H1 (cell line): ENCODE measurements around the gene KIF5C. TPM values are rescaled to one million over a fixed set of nuclear protein-coding genes. Genes with fewer than 3 reads are reported as not detected.

Source experiments
- ASH2L ChIP-seq: fragments of 200-600, 300-600 bp; sonication (generic); IDR thresholded peaks from one replicate; pipeline ENCODE4 v1.7.1; 2017; ENCODE audit warnings: low read length
- GABPA ChIP-seq: IDR thresholded peaks from 2 replicates; pipeline ENCODE4 v1.6.1; 2011; ENCODE audit warnings: mild to moderate bottlenecking, low read length, moderate library complexity, borderline replicate concordance; ENCODE audit not compliant: insufficient read depth
- HDAC2 ChIP-seq, 2 experiments: fragments of 300-600 bp in 1 of 2; sonication (generic) in 1 of 2; IDR thresholded peaks; 2 replicates each; pipeline ENCODE4 v1.6.1; 2011 to 2012; ENCODE audit warnings: low read depth in 2 of 2, low read length in 2 of 2, mild to moderate bottlenecking in 2 of 2, moderate library complexity in 2 of 2, borderline replicate concordance in 1 of 2, inconsistent platforms in 1 of 2
- POLR2AphosphoS5 ChIP-seq: IDR thresholded peaks from 2 replicates; pipeline ENCODE4 v1.6.1; 2011; ENCODE audit warnings: low read depth, low read length
- polyA plus RNA-seq, 7 experiments: library from polyadenylated mRNA; depleted of rRNA in 3 of 7; stranded (reverse) in 5 of 7; unstranded in 2 of 7; fragments of >200 nt in 5 of 7; fragments of 200-250 nt in 2 of 7; gene quantifications; 1 replicate in 5 of 7; 2 replicates in 1 of 7; 4 replicates in 1 of 7; pipeline versions ENCODE4 v1.2.1 to v1.2.3, GENCODE V29; 2011 to 2013; ENCODE audit warnings: missing spikeins in 2 of 7, mixed read lengths in 2 of 7
- total RNA-seq: library from RNA; stranded (reverse); fragmentation: NEBNext Ultra II Directional; extraction: Animal tissue kit (Norgen Biotek cat#: 25700); gene quantifications from 2 replicates; pipeline ENCODE4 v1.2.1, GENCODE V29; 2021

KIF5C gene
- total and polyA plus RNA-seq, 2 of the 8 experiments (the other 6 are each of a cell fraction or from before 2014, with no cell fraction given): 16.3 to 66.4 TPM

- TF ChIP-seq GABPA (no peak), POLR2AphosphoS5 (no peak), HDAC2 (IDR thresholded peaks at IDR 0.05; ENCODE audit: borderline replicate concordance in 1 of 2, low read depth in 2 of 2, low read length in 2 of 2) (no peak), ASH2L (no peak)
- TF ChIP-seq, all 59 proteins: peak for 0
Measured at GRCh38 chr2:148913061-148913460, 38.0 kb downstream of the KIF5C start (continued).
